HL-60 (cell line): ENCODE results near the gene GIPC3.

ENCODE experiments used
- GABPA ChIP-seq: IDR thresholded peaks from 2 replicates; pipeline ENCODE4 v1.6.1; 2012; ENCODE audit warnings: low read depth
- POLR2AphosphoS5 ChIP-seq: IDR thresholded peaks from 2 replicates; pipeline ENCODE4 v1.6.1; 2012; ENCODE audit warnings: low read depth
- TF ChIP-seq, protein P1 (sequence below): IDR thresholded peaks from one replicate; pipeline ENCODE4 v1.5.1; 2011; ENCODE audit warnings: low read length, control low read depth, inconsistent platforms; ENCODE audit not compliant: insufficient read depth
- TF ChIP-seq, protein P2 (sequence below): IDR thresholded peaks from 2 replicates; pipeline ENCODE4 v1.6.1; 2012; ENCODE audit warnings: low read depth; ENCODE audit not compliant: insufficient replicate concordance

DNA sequence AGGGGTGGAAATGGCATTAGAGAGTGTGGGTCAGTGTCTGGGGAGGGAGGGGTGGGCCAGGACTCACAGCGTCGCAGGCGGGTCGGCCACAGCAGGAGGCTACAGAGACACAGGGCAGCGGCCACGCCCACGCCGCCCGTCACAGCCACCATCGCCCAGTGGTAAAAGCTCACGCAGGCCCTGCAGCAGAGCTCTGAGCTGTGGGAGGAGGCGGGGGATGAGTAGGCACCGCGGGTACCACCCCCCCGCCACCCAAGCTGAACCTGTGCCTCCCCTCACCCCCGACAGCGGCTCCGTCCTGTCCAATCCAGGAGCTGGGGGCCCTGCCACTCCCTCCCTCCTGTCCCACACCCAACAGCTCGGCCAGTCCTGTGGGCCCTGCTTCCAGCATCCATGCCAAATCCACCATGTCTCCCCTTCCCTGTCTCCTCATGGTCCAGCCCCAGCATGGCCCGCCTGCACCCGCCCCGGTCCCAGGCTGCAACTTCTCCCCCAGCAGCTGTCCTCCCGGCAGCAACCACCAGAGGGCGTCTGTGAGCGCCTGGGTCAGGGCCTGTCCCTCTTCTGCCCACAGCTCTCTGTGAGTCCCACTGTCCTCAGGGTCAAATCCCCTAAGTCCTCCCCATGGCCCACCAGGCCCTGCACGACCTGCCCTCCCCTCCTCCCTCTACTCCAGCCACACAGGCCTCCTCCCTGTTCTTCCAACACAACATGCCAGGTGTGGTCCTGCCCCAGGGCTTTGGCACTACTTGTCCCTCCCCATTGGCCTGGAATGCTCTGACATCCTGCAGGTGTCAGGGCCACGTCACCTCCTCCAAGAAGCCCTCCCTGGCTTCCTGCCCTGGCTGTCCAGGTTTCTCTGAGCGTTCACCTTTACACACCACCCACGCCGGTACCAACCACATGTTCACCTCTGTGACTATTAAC, 40.3 kb upstream of the GIPC3 start:
- TF ChIP-seq, protein P1, sequence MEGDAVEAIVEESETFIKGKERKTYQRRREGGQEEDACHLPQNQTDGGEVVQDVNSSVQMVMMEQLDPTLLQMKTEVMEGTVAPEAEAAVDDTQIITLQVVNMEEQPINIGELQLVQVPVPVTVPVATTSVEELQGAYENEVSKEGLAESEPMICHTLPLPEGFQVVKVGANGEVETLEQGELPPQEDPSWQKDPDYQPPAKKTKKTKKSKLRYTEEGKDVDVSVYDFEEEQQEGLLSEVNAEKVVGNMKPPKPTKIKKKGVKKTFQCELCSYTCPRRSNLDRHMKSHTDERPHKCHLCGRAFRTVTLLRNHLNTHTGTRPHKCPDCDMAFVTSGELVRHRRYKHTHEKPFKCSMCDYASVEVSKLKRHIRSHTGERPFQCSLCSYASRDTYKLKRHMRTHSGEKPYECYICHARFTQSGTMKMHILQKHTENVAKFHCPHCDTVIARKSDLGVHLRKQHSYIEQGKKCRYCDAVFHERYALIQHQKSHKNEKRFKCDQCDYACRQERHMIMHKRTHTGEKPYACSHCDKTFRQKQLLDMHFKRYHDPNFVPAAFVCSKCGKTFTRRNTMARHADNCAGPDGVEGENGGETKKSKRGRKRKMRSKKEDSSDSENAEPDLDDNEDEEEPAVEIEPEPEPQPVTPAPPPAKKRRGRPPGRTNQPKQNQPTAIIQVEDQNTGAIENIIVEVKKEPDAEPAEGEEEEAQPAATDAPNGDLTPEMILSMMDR = peak; percentile 86
- no peak for TF ChIP-seq GABPA
- TF ChIP-seq POLR2AphosphoS5 = no peak; the same call in 1 of the 2 replicates
- TF ChIP-seq, protein P2, sequence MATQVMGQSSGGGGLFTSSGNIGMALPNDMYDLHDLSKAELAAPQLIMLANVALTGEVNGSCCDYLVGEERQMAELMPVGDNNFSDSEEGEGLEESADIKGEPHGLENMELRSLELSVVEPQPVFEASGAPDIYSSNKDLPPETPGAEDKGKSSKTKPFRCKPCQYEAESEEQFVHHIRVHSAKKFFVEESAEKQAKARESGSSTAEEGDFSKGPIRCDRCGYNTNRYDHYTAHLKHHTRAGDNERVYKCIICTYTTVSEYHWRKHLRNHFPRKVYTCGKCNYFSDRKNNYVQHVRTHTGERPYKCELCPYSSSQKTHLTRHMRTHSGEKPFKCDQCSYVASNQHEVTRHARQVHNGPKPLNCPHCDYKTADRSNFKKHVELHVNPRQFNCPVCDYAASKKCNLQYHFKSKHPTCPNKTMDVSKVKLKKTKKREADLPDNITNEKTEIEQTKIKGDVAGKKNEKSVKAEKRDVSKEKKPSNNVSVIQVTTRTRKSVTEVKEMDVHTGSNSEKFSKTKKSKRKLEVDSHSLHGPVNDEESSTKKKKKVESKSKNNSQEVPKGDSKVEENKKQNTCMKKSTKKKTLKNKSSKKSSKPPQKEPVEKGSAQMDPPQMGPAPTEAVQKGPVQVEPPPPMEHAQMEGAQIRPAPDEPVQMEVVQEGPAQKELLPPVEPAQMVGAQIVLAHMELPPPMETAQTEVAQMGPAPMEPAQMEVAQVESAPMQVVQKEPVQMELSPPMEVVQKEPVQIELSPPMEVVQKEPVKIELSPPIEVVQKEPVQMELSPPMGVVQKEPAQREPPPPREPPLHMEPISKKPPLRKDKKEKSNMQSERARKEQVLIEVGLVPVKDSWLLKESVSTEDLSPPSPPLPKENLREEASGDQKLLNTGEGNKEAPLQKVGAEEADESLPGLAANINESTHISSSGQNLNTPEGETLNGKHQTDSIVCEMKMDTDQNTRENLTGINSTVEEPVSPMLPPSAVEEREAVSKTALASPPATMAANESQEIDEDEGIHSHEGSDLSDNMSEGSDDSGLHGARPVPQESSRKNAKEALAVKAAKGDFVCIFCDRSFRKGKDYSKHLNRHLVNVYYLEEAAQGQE = no peak
